NB4 (cell line): ENCODE measurements around the gene DENND1A.
"Not testable (repeated sequence)": the region's sequence is repeated elsewhere in the genome, so short reads cannot be mapped to it uniquely, and the experiment has no call there.

Experiments
- DNase-seq: peaks from one replicate; pipeline ENCODE4 v3.0.0; 2010; ENCODE audit warnings: low read depth
- H3K4me3 ChIP-seq: one replicate; pipeline ENCODE4 v1.5.1; 2011; ENCODE audit warnings: mild to moderate bottlenecking, low read depth, low read length, moderate library complexity
- CTCF ChIP-seq: IDR thresholded peaks from one replicate; pipeline ENCODE4 v1.5.1; 2012; ENCODE audit warnings: low read depth, low read length
- MYC ChIP-seq: IDR thresholded peaks from 2 replicates; pipeline ENCODE4 v1.6.1; 2011; ENCODE audit warnings: low read depth, low read length
- POLR2A ChIP-seq: IDR thresholded peaks from 2 replicates; pipeline ENCODE4 v1.6.1; 2011; ENCODE audit warnings: mild to moderate bottlenecking; ENCODE audit not compliant: insufficient read length; ENCODE audit errors: extremely low read depth
- TF ChIP-seq, protein P1 (sequence below): IDR thresholded peaks from 2 replicates; pipeline ENCODE4 v1.6.1; 2011; ENCODE audit warnings: low read depth, low read length

Gene DENND1A

GRCh38 chr9:123643518-123643917, 286.4 kb downstream of the DENND1A start:
- no peak for TF ChIP-seq POLR2A
- no peak for TF ChIP-seq MYC
- DNase-seq: no peak
- no peak overlapping the region for H3K4me3 ChIP-seq

DNA sequence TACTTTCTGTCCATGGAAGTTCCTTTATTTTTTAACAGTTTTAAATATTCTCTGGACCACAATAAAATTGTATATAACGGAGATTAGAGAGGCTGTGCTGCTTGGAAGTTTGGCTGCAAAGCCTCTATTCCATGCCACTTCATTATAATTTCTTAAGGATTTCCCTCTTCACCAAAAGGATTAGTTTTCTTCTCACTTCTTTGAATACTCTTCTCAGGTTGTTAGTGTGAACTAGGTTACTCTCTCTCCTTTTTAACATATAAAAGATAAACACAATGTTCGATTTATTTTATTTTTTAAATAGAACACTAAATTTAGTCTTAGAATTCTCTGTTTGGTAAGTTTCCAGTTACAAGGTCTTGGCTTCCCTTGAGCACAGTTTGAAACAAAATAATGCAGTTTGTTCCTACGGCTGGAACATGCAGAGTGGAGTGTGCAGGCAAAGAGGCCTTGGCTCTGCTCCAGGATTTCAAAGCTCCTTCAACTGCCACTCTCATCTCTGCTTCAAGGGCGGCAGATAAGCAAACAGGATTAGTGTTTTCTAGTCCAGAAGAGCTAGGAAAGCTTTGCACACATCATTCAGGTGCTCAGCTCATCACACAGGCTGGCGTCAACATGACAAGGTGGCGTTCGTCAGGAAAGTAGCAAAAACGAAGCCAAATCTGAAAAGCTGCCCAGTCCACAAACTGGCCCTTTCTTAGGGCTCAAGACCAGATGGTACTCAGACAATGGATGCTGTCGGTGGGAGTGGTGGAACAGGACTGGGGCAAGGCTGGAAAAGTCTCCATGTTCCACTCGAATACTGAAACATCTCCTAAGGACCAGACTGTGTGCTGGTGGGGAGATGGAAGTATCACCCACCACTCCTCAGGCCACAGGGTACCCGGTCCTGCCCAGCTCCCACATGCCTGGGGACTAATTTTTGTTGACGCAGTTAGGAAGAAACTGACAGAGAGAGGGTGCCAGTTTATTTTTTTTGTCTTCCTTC, 287.3 kb downstream of the DENND1A start:
- no peak for DNase-seq
- TF ChIP-seq, protein P1, sequence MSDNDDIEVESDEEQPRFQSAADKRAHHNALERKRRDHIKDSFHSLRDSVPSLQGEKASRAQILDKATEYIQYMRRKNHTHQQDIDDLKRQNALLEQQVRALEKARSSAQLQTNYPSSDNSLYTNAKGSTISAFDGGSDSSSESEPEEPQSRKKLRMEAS: no peak
- no peak for TF ChIP-seq POLR2A
- TF ChIP-seq CTCF: no peak
- TF ChIP-seq MYC: no peak
- H3K4me3 ChIP-seq: no peak overlapping the region

- DNase-seq: no peak
- H3K4me3 ChIP-seq: no peak overlapping the region
- no peak for TF ChIP-seq POLR2A
- TF ChIP-seq, protein P1: no peak
- no peak for TF ChIP-seq CTCF
- no peak for TF ChIP-seq MYC
These were observed 289.1 kb downstream of the DENND1A start for GRCh38 chr9:123640792-123641222.

DNA sequence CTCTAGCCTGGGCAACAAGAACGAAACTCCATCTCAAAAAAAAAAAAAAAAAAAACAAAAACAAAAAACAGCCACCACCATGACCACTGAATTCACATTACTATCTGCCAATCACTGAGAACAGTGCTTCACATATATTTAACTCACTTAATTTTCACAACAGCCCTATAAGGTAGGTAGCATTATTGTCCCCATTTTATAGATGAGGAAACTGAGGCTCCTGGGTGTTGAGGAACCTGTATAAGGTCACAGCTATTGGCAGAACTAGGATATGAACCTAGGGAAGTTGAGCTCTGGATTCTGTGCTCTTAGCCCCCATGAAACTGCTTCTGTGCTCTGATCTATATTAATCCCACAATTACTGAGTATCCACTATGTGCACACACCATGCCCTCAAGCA, 290.2 kb downstream of the DENND1A start:
- no peak for DNase-seq
- no peak overlapping the region for H3K4me3 ChIP-seq
- TF ChIP-seq, protein P1: no peak
- TF ChIP-seq MYC: no peak
- TF ChIP-seq POLR2A: no peak
- no peak for TF ChIP-seq CTCF

DNA sequence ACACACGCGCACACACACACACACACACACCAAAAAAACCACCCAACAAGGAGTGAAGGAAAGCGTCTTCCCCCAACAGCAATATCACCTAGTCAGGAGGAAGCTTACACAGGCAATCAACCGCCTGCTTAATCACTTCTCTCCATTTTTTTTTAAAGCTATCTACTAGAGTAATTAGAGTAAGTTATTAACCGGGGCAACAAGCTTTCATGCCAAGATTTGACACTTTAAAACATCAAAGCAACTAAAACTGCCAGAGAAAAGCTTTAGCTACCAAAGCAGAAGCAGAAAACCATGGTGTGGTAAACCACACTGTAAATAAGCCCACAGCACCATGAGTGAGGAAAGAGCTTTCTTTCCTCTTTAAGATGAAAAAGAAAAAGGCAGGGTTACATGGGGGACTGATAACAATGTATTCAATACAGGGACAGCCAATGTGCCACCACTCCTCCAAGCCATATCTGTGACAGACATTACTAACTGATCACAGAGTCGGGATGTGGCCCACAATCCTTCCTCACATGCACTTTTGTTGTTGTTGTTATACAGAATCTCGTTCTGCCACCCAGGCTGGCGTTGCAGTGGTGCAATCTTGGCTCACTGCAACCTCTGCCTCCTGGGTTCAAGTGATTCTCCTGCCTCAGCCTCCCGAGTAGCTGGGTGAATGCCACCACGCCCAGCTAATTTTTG, 291.8 kb downstream of the DENND1A start:
- H3K4me3 ChIP-seq: no peak overlapping the region
- TF ChIP-seq POLR2A (no peak), CTCF (no peak), MYC (peak; percentile 37; the same call in 1 of the 2 replicates)
- TF ChIP-seq, protein P1: 0 out of 2 replicates have a peak, but pooled peaks have one; percentile 21

GRCh38 chr9:123637606-123637944, 292.4 kb downstream of the DENND1A start:
- TF ChIP-seq MYC (no peak), CTCF (no peak), POLR2A (no peak)
- TF ChIP-seq, protein P1: no peak
- no peak for DNase-seq
- no peak overlapping the region for H3K4me3 ChIP-seq

More for the DNA sequence above, 291.8 kb downstream of the DENND1A start:
- DNase-seq: peak; percentile 78

GRCh38 chr9:123636805-123637204, 293.1 kb downstream of the DENND1A start:
- not testable (repeated sequence) for DNase-seq, H3K4me3 ChIP-seq
